SK-N-SH (cell line): ENCODE measurements around the gene PSTPIP1.

Experiments used
- EP300 ChIP-seq, 2 experiments: IDR thresholded peaks; 2 replicates each; pipeline versions ENCODE4 v1.4.0 to v1.6.1; 2012; ENCODE audit warnings: borderline replicate concordance in 1 of 2, low read depth in 1 of 2, low read length in 1 of 2
- EZH2phosphoT487 ChIP-seq: fragments of 200-600 bp; sonication (generic); IDR thresholded peaks from 2 replicates; pipeline ENCODE4 v1.6.1; 2017; ENCODE audit warnings: low read depth, mixed run types, mild to moderate bottlenecking, antibody characterized with exemption, moderate library complexity, borderline replicate concordance
- RAD21 ChIP-seq: IDR thresholded peaks from 2 replicates; pipeline ENCODE4 v1.6.1; 2012; ENCODE audit warnings: mild to moderate bottlenecking, low read length
- TEAD4 ChIP-seq: IDR thresholded peaks from 2 replicates; pipeline ENCODE4 v1.4.0; 2012; ENCODE audit warnings: mild to moderate bottlenecking, borderline replicate concordance; ENCODE audit not compliant: insufficient read depth
- TF ChIP-seq, protein P1 (sequence below): fragments of 200-600 bp; sonication (generic); IDR thresholded peaks from 2 replicates; pipeline ENCODE4 v1.6.1; 2017; ENCODE audit warnings: antibody characterized with exemption, mild to moderate bottlenecking, moderate library complexity
- TF ChIP-seq, protein P2 (sequence below): IDR thresholded peaks from 2 replicates; pipeline ENCODE4 v1.4.0; 2012; ENCODE audit warnings: low read depth

DNA sequence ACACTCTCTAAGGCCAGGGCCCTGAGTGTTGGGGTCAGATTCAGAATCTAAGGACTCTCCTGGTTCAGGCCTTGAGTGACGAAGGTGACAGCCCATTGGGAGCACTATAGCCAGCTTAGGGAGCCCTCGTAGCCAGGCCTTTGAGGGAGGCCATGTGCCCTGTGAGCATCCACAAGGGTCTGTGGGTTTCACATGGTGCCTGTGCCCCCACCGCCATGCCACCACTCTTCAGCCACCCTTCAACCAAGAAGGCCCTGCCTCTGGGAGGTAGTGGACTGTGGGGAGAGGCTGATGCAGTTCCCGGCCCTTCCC is 38.4 kb downstream of the PSTPIP1 start:
- TF ChIP-seq, protein P1, sequence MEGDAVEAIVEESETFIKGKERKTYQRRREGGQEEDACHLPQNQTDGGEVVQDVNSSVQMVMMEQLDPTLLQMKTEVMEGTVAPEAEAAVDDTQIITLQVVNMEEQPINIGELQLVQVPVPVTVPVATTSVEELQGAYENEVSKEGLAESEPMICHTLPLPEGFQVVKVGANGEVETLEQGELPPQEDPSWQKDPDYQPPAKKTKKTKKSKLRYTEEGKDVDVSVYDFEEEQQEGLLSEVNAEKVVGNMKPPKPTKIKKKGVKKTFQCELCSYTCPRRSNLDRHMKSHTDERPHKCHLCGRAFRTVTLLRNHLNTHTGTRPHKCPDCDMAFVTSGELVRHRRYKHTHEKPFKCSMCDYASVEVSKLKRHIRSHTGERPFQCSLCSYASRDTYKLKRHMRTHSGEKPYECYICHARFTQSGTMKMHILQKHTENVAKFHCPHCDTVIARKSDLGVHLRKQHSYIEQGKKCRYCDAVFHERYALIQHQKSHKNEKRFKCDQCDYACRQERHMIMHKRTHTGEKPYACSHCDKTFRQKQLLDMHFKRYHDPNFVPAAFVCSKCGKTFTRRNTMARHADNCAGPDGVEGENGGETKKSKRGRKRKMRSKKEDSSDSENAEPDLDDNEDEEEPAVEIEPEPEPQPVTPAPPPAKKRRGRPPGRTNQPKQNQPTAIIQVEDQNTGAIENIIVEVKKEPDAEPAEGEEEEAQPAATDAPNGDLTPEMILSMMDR: no peak
- TF ChIP-seq EP300 (IDR thresholded peaks at IDR 0.05; ENCODE audit: borderline replicate concordance in 1 of 2, low read depth in 1 of 2, low read length in 1 of 2) (no peak), RAD21 (no peak), EZH2phosphoT487 (no peak), TEAD4 (no peak)
- TF ChIP-seq, protein P2, sequence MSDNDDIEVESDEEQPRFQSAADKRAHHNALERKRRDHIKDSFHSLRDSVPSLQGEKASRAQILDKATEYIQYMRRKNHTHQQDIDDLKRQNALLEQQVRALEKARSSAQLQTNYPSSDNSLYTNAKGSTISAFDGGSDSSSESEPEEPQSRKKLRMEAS: no peak
